ENCODE results near the gene SLC8A3. TPM values are rescaled to one million over a fixed set of nuclear protein-coding genes. Genes with fewer than 3 reads are reported as not detected.

SLC8A3 gene
- total RNA-seq, 2 donors from 2014 or later = 0.40 TPM

GRCh38 chr14:70018713-70019211 is 170.0 kb downstream of the SLC8A3 start:
- intact Hi-C loops (cut with DNase I) = no loop called here
- TF ChIP-seq CTCF (IDR thresholded peaks at IDR 0.05) = no peak
- Histone ChIP-seq H3K9me3 (no peaks in the 10 kb centered on the region), H3K27ac (peak overlapping the region; percentile 22), H3K4me1 (peaks cover 4% of the 10 kb centered on the region), H3K27me3 (no peaks in the 10 kb centered on the region), H3K4me3 (no peak overlapping the region), H3K9ac (ENCODE audit: low read depth in 2 of 2, low read length in 2 of 2) (no peak overlapping the region), H3K36me3 (no peaks in the 10 kb centered on the region)
- peak; percentile 22 for DNase-seq

GRCh38 chr14:70018230-70018629 is 170.5 kb downstream of the SLC8A3 start:
- H3K27ac ChIP-seq = no peak overlapping the region
- no peak overlapping the region for H3K4me3 ChIP-seq
- no peaks in the 10 kb centered on the region for H3K27me3 ChIP-seq
- no peaks in the 10 kb centered on the region for H3K36me3 ChIP-seq
- no peak overlapping the region for H3K9ac ChIP-seq (ENCODE audit: low read depth in 2 of 2, low read length in 2 of 2)
- intact Hi-C loops (cut with DNase I) = no loop called here
- H3K9me3 ChIP-seq = no peaks in the 10 kb centered on the region
- TF ChIP-seq CTCF (IDR thresholded peaks at IDR 0.05) = no peak
- peaks cover 4% of the 10 kb centered on the region for H3K4me1 ChIP-seq
- no peak for DNase-seq

GRCh38 chr14:70014406-70015095 is 174.2 kb downstream of the SLC8A3 start:
- Histone ChIP-seq H3K4me3 (no peak overlapping the region), H3K9me3 (no peaks in the 10 kb centered on the region), H3K27me3 (no peaks in the 10 kb centered on the region), H3K27ac (no peak overlapping the region), H3K9ac (ENCODE audit: low read depth in 2 of 2, low read length in 2 of 2) (no peak overlapping the region), H3K4me1 (peaks cover 4% of the 10 kb centered on the region), H3K36me3 (no peaks in the 10 kb centered on the region)
- DNase-seq = no peak
- TF ChIP-seq CTCF (IDR thresholded peaks at IDR 0.05) = no peak
- intact Hi-C loops (cut with DNase I) = loop anchor here (5.0 kb wide), 1 partner anchor 137 kb away; the partner anchor contains the start of gene SMOC1

GRCh38 chr14:70013271-70013873 is 175.4 kb downstream of the SLC8A3 start:
- Histone ChIP-seq H3K4me1 (peaks cover 1% of the 10 kb centered on the region), H3K27ac (no peak overlapping the region), H3K9me3 (no peaks in the 10 kb centered on the region), H3K36me3 (no peaks in the 10 kb centered on the region), H3K27me3 (no peaks in the 10 kb centered on the region), H3K9ac (ENCODE audit: low read depth in 2 of 2, low read length in 2 of 2) (no peak overlapping the region), H3K4me3 (no peak overlapping the region)
- intact Hi-C loops (cut with DNase I) = loop anchor here (5.0 kb wide), 1 partner anchor 136 kb away; the partner anchor contains the start of gene SMOC1
- peak; percentile 56 for DNase-seq
- peak; percentile 68 for TF ChIP-seq CTCF (IDR thresholded peaks at IDR 0.05)

- Histone ChIP-seq H3K9me3 (no peaks in the 10 kb centered on the region), H3K36me3 (no peaks in the 10 kb centered on the region), H3K9ac (ENCODE audit: low read depth in 2 of 2, low read length in 2 of 2) (no peak overlapping the region), H3K27me3 (no peaks in the 10 kb centered on the region), H3K4me3 (no peak overlapping the region), H3K4me1 (no peaks in the 10 kb centered on the region), H3K27ac (no peak overlapping the region)
- TF ChIP-seq CTCF (IDR thresholded peaks at IDR 0.05) = no peak
- no peak for DNase-seq
- intact Hi-C loops (cut with DNase I) = loop anchor here (5.0 kb wide), 1 partner anchor 134 kb away; the partner anchor contains the start of gene SMOC1
Observed at GRCh38 chr14:70011708-70012107, 177.0 kb downstream of the SLC8A3 start.
